ENCODE measurements around the gene CNTNAP2. TPM values are rescaled to one million over a fixed set of nuclear protein-coding genes. Genes with fewer than 3 reads are reported as not detected.

CNTNAP2 gene
- total RNA-seq, 1 experiment from 2014 or later = 0.03 TPM

DNA sequence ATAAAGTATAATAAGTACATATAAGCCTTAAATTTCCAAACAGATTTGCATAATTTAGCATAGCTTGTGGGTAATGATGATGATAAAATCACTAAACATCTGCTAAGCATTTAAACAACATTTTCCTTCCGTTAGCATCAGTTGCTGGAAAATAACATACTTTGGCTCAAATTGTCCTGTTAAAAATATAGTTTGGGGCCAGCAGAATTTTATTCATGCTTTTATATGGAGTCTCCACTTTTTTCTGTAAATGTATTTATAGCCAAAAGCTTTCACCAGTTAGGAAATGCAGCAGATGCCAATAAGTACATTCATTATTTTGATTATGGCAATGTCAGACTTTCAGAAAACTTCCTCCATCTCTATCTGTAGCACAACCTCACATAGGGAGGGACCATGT lies 107.2 kb downstream of the CNTNAP2 start:
- no peak for DNase-seq (ENCODE audit: low read depth, low spot score)
- intact Hi-C loops (cut with micrococcal nuclease; ENCODE audit: unreplicated experiment) (no loop called here), in situ Hi-C loops (cut with HindIII; ENCODE audit: low pct_unique_long_range_greater_than_20kb, low sequenced_read_pairs) (no loop called here)
- no peak for ATAC-seq
- Histone ChIP-seq H3K27me3 (ENCODE audit: control insufficient read depth, insufficient read depth, low read length) (no peaks in the 10 kb centered on the region), H3K4me1 (ENCODE audit: control insufficient read depth, insufficient read depth, low read length) (no peaks in the 10 kb centered on the region), H3K27ac (ENCODE audit: low read length) (no peak overlapping the region), H3K4me3 (ENCODE audit: low read depth in 2 of 2, low read length in 2 of 2) (no peak overlapping the region), H3K9me3 (ENCODE audit: control insufficient read depth, insufficient read depth, low read depth, low read length) (no peaks in the 10 kb centered on the region), H3K36me3 (ENCODE audit: control insufficient read depth, insufficient read depth, low read length) (no peaks in the 10 kb centered on the region)
- CTCF ChIA-PET = no interaction called here
- TF ChIP-seq SIN3A (IDR thresholded peaks at IDR 0.05; ENCODE audit: borderline replicate concordance, insufficient read depth, low read depth, low read length) = no peak
- no peak for TF ChIP-seq TCF7L2 (IDR thresholded peaks at IDR 0.05; ENCODE audit: low read depth, low read length)
- TF ChIP-seq REST (IDR thresholded peaks at IDR 0.05; ENCODE audit: insufficient read depth in 1 of 2, low read depth in 2 of 2, low read length in 1 of 2) = no peak
- no TSS peak for BruUV-seq (replicated peaks)
- POLR2A ChIA-PET = no interaction called here

- H3K27ac ChIP-seq (ENCODE audit: low read length) = no peak overlapping the region
- TF ChIP-seq REST (IDR thresholded peaks at IDR 0.05; ENCODE audit: insufficient read depth in 1 of 2, low read depth in 2 of 2, low read length in 1 of 2) = no peak
- TF ChIP-seq POLR2AphosphoS5 (IDR thresholded peaks at IDR 0.05; ENCODE audit: low read depth, low read length) = no peak
- TF ChIP-seq TCF7L2 (IDR thresholded peaks at IDR 0.05; ENCODE audit: low read depth, low read length) = no peak
- no peak for TF ChIP-seq SIN3A (IDR thresholded peaks at IDR 0.05; ENCODE audit: borderline replicate concordance, insufficient read depth, low read depth, low read length)
- no peak for TF ChIP-seq CTCF (IDR thresholded peaks at IDR 0.05)
- no TSS peak for BruUV-seq (replicated peaks)
- POLR2A ChIA-PET = no interaction called here
- H3K9me3 ChIP-seq (ENCODE audit: control insufficient read depth, insufficient read depth, low read depth, low read length) = no peaks in the 10 kb centered on the region
- in situ Hi-C loops (cut with HindIII; ENCODE audit: low pct_unique_long_range_greater_than_20kb, low sequenced_read_pairs) = no loop called here
- no peaks in the 10 kb centered on the region for H3K36me3 ChIP-seq (ENCODE audit: control insufficient read depth, insufficient read depth, low read length)
- H3K27me3 ChIP-seq (ENCODE audit: control insufficient read depth, insufficient read depth, low read length) = no peaks in the 10 kb centered on the region
- DNase-seq (ENCODE audit: low read depth, low spot score) = no peak
- intact Hi-C loops (cut with micrococcal nuclease; ENCODE audit: unreplicated experiment) = no loop called here
- CTCF ChIA-PET = no interaction called here
- H3K4me1 ChIP-seq (ENCODE audit: control insufficient read depth, insufficient read depth, low read length) = no peaks in the 10 kb centered on the region
- H3K4me3 ChIP-seq (ENCODE audit: low read depth in 2 of 2, low read length in 2 of 2) = no peak overlapping the region
- ATAC-seq = no peak
These were observed 116.0 kb downstream of the CNTNAP2 start for GRCh38 chr7:146232604-146233003.
